HT-29 (cell line): ENCODE measurements around the gene SIPA1L3. TPM values are rescaled to one million over a fixed set of nuclear protein-coding genes. Genes with fewer than 3 reads are reported as not detected.
"Not testable (repeated sequence)": the region's sequence is repeated elsewhere in the genome, so short reads cannot be mapped to it uniquely, and the experiment has no call there.

ENCODE experiments used
- DNase-seq: peaks from one replicate; pipeline ENCODE4 v3.0.0-alpha.2; 2015; ENCODE audit warnings: low spot score
- total RNA-seq: library from RNA; depleted of rRNA; stranded (reverse); fragments of >200 nt; shearing (Covaris generic); gene quantifications from 2 replicates; pipeline ENCODE4 v1.2.3, GENCODE V29; 2014

SIPA1L3 gene
- total RNA-seq, 1 experiment from 2014 or later: 98.5 TPM

GRCh38 chr19:37907735-37908455, 887 bp downstream of the SIPA1L3 start:
- no peak for DNase-seq

- DNase-seq: no peak
Measured at GRCh38 chr19:37909661-37910199, 2.7 kb downstream of the SIPA1L3 start.

- DNase-seq: no peak
Measured at GRCh38 chr19:37914908-37915307, 7.9 kb downstream of the SIPA1L3 start.

- DNase-seq: no peak
Measured at GRCh38 chr19:37920591-37921450, 13.8 kb downstream of the SIPA1L3 start.

- not testable (repeated sequence) for DNase-seq
Measured at GRCh38 chr19:37924573-37924972, 17.6 kb downstream of the SIPA1L3 start.

GRCh38 chr19:37925212-37925611, 18.2 kb downstream of the SIPA1L3 start:
- DNase-seq: no peak

GRCh38 chr19:37926255-37926654, 19.2 kb downstream of the SIPA1L3 start:
- DNase-seq: no peak

GRCh38 chr19:37926711-37927110, 19.7 kb downstream of the SIPA1L3 start:
- no peak for DNase-seq

- DNase-seq: no peak
Measured at GRCh38 chr19:37928527-37929286, 21.7 kb downstream of the SIPA1L3 start.

- DNase-seq: no peak
Measured at GRCh38 chr19:37929355-37929923, 22.4 kb downstream of the SIPA1L3 start.

GRCh38 chr19:37930416-37930815, 23.4 kb downstream of the SIPA1L3 start:
- DNase-seq: no peak

GRCh38 chr19:37931881-37932655, 25.1 kb downstream of the SIPA1L3 start:
- DNase-seq: peak; percentile 99

GRCh38 chr19:37932985-37933936, 26.3 kb downstream of the SIPA1L3 start:
- DNase-seq: peak; percentile 79

- peak; percentile 55 for DNase-seq
Measured at GRCh38 chr19:37933937-37934358, 26.9 kb downstream of the SIPA1L3 start.

GRCh38 chr19:37935341-37935740, 28.3 kb downstream of the SIPA1L3 start:
- DNase-seq: no peak

GRCh38 chr19:37936166-37936565, 29.2 kb downstream of the SIPA1L3 start:
- no peak for DNase-seq

- no peak for DNase-seq
Measured at GRCh38 chr19:37936886-37937285, 29.9 kb downstream of the SIPA1L3 start.

GRCh38 chr19:37938353-37938752, 31.3 kb downstream of the SIPA1L3 start:
- no peak for DNase-seq

GRCh38 chr19:37941782-37942515, 34.9 kb downstream of the SIPA1L3 start:
- no peak for DNase-seq
